ENCODE measurements around the gene HPCA.

The HPCA gene

DNA sequence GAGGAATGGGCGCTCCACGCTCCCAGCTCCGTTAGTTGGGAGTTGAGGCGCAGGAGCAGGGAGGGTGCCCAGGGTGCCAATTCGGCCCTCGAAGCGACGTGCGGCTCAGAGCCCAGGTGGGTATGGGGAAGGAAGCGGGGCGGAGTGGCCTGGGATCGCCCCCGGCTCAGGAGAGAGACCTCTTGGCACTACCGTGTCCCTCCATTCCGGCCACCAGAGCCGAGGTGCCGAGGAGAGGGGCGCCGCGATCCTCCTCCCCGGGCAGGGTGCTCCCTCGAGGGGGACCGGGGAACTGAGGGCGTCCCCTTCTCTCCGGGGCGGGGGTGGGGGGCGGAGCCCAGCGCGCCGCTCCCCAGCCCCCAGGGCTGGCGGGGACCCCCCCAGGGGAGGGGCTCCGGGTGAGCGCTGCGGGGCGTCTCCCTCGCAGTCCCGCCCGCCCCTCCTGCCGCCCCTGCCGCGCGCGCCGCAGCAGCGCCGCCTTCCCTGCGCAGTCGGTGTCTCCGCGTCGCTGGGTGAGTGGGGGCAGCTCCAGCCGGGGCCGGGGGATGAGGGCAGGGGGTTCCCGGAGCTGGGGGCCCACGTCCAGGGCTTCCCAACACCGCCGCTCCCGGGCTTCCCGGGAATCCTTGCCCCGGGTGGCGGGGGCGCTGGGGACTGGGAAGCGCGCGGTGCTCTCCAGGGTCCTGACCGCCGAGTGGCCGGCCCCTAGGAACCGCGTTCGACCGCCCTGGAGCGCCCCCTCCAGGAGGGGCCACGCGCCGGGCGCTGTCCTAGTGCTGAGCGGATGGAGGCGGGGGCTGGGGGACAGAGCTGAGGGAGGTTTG is at the start of gene HPCA:
HPCA (plus strand) TSS at position 488 of the 824 bp plus-strand sequence. CDS start 2,408 bp downstream, outside the sequence.
- no peaks in the 10 kb centered on the region for H3K36me3 Mint-ChIP-seq (ENCODE audit: low read depth)
- H3K27me3 Mint-ChIP-seq (ENCODE audit: low read depth) = peaks cover 66% of the 10 kb centered on the region
- H3K27ac Mint-ChIP-seq = no peak within 1 kb of the TSS
- TF ChIP-seq, protein P1, sequence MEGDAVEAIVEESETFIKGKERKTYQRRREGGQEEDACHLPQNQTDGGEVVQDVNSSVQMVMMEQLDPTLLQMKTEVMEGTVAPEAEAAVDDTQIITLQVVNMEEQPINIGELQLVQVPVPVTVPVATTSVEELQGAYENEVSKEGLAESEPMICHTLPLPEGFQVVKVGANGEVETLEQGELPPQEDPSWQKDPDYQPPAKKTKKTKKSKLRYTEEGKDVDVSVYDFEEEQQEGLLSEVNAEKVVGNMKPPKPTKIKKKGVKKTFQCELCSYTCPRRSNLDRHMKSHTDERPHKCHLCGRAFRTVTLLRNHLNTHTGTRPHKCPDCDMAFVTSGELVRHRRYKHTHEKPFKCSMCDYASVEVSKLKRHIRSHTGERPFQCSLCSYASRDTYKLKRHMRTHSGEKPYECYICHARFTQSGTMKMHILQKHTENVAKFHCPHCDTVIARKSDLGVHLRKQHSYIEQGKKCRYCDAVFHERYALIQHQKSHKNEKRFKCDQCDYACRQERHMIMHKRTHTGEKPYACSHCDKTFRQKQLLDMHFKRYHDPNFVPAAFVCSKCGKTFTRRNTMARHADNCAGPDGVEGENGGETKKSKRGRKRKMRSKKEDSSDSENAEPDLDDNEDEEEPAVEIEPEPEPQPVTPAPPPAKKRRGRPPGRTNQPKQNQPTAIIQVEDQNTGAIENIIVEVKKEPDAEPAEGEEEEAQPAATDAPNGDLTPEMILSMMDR (IDR thresholded peaks at IDR 0.05; ENCODE audit: unreplicated experiment in 3 of 3) = peak; percentile 43 to 78 (median 49)
- peaks cover 11% of the 10 kb centered on the region for H3K4me1 Mint-ChIP-seq
- H3K4me3 Mint-ChIP-seq = peak within 1 kb of the TSS; percentile 37 to 74 (median 50)
- no peaks in the 10 kb centered on the region for H3K9me3 Mint-ChIP-seq

DNA sequence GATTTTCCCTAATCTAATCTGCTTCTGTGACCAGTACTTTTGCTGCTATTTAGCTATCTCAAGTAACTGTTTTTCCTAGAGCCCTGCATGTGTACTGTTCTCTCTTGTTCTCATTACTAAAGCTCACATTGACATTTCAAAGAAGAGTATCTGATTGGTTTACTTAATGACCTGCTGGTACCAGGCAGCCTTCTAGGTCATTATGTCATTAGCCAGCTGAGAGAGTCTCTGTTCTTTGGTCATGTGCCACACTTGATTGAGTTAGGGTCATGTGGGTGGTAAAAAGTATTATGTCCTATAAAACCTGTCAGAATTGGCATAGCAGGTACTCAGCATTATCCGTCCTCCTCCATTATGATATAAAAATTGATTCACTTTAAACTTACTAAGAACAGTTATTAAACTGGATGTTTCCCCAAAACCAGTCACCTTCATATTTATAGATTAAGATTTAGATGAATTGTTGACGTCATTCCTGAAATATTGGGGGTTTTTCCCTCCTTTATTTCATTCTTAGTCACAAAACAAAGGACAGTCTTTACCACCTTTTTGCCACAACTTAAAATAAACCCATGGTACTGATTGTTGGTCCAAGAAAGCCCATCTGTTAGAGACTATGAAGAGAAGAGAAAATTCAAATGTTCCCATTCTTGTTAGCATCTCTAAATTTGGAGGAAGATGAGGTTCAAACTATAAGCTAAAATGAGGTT is 37.8 kb upstream of the HPCA start:
- Mint-ChIP-seq H3K27ac (no peak overlapping the region), H3K9me3 (peaks cover 3% of the 10 kb centered on the region), H3K27me3 (ENCODE audit: low read depth) (no peaks in the 10 kb centered on the region), H3K4me1 (no peaks in the 10 kb centered on the region), H3K4me3 (no peak overlapping the region), H3K36me3 (ENCODE audit: low read depth) (peaks cover 51% of the 10 kb centered on the region)
- TF ChIP-seq, protein P1 (IDR thresholded peaks at IDR 0.05; ENCODE audit: unreplicated experiment in 3 of 3) = no peak

DNA sequence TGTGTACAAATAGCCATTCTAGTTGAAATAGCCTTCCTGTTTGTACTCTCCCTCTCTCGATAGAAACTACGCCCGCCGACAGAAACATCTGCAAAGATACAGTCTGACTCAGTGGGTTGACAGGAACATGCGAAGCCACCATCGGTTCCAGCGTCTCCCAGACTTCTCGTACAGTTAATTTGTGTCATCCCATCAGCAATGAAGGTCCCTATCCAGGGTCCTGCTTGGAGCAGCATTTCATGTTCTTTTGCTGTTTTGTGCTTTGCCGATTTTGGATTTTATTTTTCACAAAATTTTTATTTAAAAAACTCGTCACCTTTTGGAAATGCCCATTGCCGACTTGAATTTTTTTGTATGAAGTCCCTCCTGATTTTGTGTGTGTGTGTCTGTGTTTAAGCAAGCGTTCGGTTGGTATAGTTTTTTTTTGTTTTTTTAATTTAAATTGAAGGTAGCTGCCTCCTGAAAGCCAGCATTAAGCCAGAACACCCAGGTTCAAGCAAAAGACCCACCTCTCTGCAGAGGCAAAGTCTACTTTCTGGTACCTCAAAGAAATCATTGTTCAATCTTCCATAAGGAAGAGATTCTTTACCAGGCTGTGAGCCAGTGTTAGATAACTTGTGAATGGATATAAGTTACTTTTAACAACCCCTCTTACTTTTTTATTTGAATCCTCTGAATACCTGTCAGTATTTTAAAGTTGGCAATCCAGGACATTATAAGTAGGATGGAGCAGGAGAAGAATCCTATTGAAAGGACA is 30.3 kb upstream of the HPCA start:
- no peaks in the 10 kb centered on the region for H3K27me3 Mint-ChIP-seq (ENCODE audit: low read depth)
- no peaks in the 10 kb centered on the region for H3K9me3 Mint-ChIP-seq
- H3K4me1 Mint-ChIP-seq = peaks cover 28% of the 10 kb centered on the region
- no peak overlapping the region for H3K4me3 Mint-ChIP-seq
- H3K36me3 Mint-ChIP-seq (ENCODE audit: low read depth) = peaks cover 60% of the 10 kb centered on the region
- TF ChIP-seq, protein P1 (IDR thresholded peaks at IDR 0.05; ENCODE audit: unreplicated experiment in 3 of 3) = no peak
- H3K27ac Mint-ChIP-seq = no peak overlapping the region

DNA sequence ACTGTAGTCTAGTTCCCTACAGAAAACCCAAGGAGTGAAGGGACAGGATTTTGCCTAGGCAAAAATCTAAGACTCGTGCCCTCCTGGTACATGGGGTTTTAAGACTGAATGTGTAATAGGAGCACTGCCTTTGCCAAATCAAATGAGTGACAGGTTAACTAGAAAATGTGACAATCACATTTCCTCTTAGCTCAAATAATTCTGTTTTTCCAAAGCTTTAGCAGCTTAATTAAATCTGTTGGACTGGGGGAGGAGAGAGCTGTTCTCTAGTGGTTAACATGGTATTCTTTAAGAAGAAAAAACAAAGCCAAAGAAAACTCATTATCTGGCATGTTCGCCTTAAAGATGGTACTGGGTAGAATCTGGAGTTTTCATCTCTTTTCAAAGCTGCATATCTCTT is 28.2 kb upstream of the HPCA start:
- Mint-ChIP-seq H3K4me3 (no peak overlapping the region), H3K9me3 (no peaks in the 10 kb centered on the region), H3K27ac (peak overlapping the region; percentile 20 to 72 (median 33)), H3K27me3 (ENCODE audit: low read depth) (no peaks in the 10 kb centered on the region), H3K4me1 (peaks cover 48% of the 10 kb centered on the region), H3K36me3 (ENCODE audit: low read depth) (peaks cover 68% of the 10 kb centered on the region)
- TF ChIP-seq, protein P1 (IDR thresholded peaks at IDR 0.05; ENCODE audit: unreplicated experiment in 3 of 3) = no peak

DNA sequence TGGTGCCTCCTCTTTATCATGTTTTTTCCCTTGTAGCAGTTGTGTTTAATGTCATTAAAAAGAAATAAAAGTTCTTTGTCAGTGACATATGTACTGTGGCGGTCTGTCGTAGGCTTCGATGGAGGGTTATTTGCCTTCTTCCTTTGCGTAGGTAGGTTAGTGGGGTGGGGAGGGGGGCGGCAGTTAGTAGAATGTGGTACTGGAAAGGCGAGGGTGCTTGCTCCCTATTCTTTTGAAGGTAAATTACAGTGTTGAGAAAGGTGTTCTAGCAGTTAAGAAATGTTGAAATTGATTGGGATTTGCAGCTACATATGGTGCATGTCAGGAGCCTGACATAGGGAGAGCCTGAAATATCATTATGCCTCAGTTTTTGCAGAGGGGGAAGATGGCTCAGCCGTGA is 27.5 kb upstream of the HPCA start:
- Mint-ChIP-seq H3K27ac (peak overlapping the region; percentile 7 to 72 (median 59)), H3K4me1 (peaks cover 54% of the 10 kb centered on the region), H3K4me3 (no peak overlapping the region), H3K36me3 (ENCODE audit: low read depth) (peaks cover 68% of the 10 kb centered on the region), H3K9me3 (no peaks in the 10 kb centered on the region), H3K27me3 (ENCODE audit: low read depth) (no peaks in the 10 kb centered on the region)
- TF ChIP-seq, protein P1 (IDR thresholded peaks at IDR 0.05; ENCODE audit: unreplicated experiment in 3 of 3) = no peak

Measured in nephron (organoid).